GM21447 (cell line): ENCODE results near the gene FBXO22.

Experiments used
- ATAC-seq: cut with Tn5 transposase; IDR thresholded peaks from one replicate; pipeline ENCODE4 v1.9.1; 2021; ENCODE audit not compliant: unreplicated experiment

The FBXO22 gene

DNA sequence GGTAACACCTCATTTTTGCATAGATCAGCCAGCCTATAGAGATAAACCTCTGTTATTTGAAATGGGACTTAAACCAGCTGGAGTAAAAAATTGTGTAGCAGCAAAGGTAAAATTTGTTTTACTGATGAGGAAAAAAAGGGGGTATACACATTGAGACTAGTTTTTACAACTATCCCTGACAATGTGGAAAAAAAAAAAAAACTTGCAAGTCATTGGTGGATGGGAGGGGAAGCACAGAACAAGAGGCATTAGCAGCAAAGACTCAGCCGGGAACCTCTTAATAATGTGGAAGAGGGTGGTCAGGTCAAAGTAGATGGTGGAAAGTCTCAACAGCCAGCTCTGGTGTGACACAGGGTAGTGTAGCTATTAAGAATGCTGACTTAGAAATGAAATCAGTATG is 14.5 kb downstream of the FBXO22 start:
- no peak for ATAC-seq

DNA sequence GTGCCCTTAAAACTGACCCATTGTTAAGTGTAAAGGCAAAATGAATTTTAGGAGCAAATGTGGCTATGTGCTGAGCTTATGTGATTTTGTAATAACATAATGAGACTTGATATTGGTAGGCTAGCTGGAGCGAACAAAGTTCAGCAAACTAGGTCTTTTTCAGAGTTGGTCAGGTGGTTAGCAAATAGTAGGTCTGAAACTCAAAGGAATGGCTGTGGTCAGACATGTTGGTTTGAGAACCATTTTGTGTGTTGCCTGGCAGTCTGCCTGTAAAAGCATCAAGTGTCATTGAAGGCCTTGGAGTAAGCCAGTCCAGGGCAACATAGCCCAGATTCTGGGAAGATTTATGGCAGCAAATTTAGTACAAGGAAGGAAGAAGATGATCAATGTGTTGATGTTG is 16.4 kb downstream of the FBXO22 start:
- no peak for ATAC-seq

DNA sequence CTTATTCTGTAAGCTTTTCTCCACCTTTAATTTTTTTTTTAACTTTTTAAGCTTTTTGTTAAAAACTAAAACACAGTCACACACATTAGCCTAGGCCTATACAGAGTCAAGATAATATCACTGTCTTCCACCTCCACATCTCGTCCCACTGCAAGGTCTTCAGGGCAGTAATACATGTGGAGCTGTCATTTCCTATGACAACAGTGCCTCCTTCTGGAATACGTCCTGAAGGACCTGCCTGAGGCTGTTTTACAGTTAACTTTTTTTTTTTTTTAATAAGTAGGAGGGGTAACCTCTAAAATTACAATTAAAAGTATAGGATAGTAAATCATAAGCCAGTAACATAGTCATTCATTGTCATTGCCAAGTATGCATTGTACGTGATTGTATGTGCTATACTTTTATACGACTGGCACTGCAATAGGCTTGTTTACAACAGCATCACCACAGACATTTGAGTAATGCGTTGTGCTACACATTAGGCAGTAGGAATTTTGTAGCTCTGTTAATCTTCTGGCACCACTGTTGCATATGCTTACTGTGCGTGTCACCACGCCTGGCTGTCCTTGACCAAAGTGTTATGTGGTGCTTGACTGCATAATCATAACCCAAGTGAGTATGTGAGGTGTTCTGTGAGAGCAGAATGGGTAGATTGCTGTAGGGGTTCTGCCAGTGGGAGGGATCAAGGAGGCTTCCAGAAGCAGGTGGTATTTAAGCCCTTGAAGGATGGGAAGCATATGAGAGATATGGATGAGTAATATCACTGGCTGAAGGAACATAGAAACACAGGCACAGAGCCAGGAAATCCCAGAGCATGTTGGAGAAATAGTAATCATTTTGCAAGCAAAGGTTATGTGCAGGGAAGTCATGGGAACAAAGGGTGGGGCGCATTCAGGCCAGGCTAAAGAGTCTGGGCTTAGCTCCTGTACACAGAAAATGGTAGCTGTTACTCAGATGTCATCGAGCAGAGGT is 18.3 kb downstream of the FBXO22 start:
- no peak for ATAC-seq

DNA sequence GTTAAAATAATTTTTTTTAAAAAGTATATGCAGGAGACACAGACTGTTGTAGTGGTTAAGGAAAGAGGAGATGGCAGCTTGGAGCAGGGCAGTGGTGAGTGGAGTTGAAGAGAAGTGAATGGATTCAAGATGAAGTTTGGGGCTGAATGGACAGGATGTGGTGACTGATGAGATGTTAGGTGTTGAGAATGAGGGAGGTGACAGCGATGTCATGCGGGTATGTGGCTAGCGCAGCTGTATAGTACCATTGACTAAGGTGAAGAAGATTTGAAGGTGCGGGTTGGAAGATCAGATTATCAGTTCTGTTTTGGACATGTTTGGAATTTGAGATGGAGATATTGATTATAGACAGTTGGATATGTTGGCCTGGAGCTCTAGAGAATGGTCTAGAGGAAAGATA is 20.1 kb downstream of the FBXO22 start:
- no peak for ATAC-seq

DNA sequence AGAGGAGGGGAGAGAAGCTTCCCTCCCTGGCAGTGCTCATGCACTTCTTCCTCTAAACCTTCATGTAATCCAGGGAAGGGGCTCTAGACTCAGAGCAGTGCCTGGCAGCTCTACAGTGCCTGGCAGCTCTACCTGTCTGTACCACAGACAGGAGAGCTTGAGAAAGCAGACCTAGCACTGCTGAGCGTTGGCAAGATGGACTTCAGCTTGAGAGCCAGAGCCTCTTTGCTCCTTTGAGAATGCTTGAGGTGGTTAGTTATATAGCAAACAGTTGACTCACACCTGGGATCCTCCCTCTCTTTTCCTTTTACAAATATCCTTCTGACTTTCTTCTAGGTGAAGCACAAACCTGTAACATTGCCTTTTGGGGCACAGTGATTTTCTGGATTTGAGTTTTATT is 20.9 kb downstream of the FBXO22 start:
- ATAC-seq: no peak

DNA sequence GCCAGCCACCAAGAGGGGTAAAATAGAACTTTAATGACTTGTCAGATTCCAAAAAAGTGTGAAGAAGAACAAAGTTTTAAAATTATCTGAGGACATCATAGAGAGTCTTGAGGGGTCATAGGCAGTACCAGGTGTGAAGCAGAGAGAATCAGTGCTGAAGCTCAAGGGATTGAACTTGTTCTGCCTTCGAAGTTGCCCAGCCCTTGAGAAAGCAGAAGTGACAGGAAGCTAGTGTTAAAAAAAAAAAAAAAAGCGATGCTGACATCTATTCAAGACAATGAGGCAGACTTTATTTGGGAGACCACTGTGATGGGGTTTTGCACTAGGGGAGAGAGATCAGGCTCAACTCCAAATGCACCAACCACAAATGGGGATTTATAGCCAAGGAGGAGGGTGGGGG is 21.8 kb downstream of the FBXO22 start:
- no peak for ATAC-seq

DNA sequence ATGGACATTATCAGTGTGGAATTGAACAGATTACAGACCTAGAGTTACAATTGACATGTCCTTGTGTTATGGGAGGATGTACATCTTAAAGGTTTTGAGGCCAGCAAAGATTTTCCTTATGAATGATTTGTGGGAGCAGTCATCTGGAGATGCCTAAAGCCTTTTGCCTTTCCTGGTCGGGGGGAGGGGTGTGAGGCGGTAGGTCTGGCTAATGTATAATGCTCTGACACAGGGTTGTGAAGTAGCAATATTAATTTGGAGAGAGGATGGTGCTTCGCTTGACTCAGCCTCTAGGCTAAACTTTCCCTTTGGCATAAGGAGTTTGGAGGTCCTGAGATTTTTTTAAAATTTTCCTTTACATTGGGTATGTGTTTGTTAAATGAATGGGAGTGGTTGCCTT is 23.3 kb downstream of the FBXO22 start:
- no peak for ATAC-seq

DNA sequence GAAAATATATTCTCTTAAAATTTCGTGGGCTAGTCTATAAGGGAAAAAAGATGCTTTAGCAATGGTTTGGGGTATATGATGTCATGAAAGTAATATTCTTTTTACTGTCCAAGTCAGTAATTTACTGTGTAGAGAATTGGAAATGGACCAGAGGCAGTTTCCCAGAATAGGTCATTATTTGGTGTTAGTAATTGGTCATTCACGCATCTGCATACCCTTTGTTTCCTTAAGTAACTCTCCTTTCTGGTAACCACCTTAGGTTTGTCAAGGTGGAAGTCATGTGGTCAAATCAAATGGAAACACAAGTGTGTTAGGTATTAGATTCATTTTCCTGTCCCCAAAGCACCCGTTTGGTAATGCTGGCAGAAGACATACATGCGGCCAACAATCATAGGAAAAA is 23.9 kb downstream of the FBXO22 start:
- no peak for ATAC-seq

DNA sequence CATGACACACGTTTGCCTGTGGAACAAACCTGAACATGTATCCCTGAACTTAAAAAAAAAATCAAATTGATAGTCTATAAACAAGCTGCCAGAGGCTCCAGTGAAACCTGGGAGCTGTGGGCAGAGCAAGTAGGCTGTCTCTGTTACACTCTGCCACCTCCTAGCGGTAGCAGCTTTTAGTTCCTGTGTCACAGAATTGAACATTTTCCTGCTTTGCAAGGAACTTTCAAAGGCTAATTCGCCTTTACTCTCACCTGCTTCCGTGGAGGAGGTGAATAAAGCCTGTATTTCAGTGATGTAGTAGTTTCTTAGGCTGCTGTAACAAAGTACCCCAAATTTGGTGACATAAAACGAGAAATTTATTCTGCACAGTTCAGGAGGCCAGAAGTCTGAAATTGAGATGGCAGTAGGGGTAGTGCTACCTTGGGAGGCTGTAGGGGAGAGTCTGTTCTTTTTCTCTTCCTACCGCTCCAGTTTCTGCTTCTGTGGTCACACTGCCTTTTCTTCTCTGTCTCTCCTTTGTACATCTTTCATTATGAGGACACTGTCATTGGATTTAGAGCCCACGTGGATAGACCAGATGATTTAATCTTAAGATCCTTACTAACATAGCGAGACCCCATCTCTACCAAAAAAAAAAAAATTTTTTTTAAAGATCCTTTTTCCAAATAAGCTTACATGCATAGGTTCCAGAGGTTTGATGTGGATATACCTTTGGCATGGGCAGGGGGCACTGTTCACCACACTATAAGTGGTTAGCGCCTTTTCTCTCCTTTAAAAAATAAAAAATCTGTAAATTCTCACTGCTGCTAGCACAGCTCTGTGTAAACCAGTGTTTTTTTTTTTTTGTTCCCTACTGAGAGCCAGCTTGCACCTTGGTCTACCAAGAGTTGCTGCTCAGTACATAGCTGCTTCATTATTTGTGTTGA is 25.3 kb downstream of the FBXO22 start:
- no peak for ATAC-seq

DNA sequence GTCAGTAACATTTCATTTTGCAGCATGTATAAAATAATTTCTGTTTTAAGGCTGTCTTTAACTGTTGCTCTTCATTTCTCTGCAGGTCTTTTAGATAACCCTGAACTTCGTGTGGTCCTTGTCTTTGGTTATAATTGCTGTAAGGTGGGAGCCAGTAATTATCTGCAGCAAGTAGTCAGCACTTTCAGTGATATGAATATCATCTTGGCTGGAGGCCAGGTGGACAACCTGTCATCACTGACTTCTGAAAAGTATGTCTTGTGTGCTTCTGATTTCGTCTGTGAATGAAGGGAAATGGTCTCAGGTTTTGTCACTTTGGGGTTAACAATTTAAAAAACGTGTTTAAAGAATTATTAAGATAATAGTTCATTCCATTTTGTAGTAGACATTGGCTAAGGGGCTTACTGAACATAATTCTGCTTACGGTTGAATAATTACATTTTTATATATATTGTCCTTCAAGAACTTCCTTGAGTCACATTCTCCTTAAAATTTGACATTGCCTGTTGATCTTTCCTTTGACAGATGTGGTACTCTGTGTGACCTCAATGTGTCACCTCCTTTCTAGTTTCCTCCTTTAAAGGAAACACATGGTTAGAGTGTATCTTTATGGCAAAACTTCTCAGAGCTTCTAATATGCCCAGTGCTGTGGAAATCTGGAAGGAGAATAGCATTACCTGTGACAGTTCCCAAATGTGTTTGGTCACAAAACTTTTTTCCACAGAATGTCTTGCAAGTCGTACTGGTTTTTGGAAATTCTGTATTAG is 26.3 kb downstream of the FBXO22 start:
- ATAC-seq: no peak

DNA sequence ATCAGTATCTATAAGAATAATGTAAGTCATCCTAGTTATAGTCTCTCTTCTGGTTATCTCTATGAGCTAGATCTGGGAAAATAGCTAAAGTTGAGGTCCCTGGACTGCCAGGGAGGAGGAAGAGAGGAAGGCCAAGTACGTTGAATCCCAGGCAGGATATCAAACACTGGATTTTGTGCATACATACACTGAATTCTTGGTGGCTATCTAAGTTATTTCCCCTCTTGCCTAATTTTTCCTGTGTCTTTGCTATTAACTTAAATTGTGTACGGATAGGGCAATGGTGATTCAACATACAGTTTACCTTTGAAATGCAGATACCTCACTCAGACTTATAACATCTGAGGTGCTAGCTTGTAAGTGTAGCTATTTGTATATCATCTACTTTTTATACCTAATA is 27.2 kb downstream of the FBXO22 start:
- ATAC-seq: no peak

DNA sequence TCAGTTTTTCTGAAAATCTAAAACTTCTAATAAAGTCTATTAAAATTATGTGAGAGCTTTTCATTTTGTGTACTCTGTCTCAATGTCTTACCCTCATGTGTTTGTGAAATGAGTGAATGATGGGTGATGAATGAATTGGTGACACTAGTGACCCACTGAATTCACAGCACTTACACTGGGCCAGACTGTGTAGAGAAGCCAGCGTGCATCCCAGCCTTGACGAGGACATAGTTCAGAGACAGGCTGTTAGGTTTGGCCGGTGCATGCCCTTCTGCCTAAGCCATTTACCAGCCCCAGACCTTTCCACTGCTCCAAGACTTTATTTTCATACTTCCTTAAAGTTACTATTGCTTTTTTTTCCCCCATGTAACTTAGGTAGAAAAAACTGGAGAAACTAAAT is 38.8 kb downstream of the FBXO22 start:
- no peak for ATAC-seq

DNA sequence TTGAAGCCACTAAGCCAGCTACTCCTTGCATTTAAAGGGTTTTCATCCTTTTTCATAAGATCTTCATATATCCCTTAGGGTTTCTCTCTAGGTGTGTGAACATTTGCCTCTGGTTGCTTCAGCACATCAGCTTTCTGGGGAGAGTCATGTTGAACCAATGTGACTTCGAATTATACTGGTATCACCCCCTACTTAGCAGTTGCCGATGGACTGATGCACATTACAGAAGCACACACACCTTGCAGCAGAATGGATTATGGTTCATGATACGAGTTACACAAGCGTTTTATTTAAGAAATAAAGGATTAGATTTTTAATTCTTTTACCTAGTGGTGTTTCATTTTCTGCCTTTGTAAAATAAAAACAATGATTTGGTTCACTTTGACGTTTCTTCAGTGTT is 39.6 kb downstream of the FBXO22 start:
- no peak for ATAC-seq

DNA sequence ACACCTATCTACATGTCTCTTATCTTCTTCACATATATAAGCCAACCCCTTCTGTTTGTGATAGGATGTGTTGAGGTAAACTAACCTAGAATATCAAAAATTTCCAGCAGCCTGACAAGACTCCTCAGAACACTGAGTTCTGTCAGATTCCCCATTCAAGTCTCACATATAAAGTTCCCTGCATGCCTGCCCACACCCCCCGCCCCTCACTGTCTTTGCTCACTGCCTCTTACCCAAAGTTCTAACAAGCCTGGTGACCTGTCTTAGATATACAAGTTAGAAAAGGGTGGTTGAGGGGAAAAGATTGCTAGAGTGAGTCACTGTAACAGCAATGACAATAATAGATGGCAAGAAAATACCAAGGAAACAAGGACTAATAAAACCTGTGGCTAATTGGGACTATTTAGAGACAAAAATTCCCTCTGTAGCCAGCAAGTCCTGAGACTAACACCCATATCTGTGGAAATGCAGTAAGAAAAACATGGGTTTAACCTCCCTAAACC is 40.1 kb downstream of the FBXO22 start:
- ATAC-seq: no peak

DNA sequence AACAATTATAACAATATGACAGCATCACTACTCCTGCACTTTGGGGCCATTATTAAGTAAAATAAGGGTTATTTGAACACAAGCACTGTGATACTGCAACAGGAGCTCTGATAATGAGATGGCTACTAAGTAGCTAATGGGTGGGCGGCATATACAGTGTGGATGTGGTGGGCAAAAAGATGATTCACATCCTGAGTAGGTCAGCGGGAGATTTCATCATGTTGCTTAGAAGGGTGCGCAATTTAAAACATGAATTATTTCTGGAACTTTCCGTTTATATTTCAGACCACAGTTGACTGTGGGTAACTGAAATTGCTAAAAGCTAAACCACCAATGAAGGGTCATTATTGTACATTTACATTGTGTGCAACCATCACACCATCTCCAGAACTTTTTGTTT is 42.3 kb downstream of the FBXO22 start:
- no peak for ATAC-seq

DNA sequence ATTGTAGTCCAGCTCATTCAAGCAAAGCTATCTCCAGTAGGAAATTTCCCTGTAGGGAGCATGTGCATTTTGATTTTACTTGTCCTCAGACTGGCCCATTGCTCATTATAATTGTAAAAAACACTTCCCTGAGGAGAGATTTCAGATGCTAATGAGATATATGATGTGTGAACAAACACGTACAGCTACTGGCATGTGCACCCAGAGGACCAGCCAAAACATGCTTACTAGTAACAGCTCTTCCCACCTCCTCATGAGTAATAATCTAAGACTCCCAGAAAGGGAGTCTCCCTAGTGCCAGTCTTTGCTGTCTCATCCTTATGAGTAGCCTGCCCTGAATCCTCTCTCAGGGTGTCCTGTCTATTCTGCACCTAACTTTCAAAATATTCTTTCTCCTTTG is 43.4 kb downstream of the FBXO22 start:
- no peak for ATAC-seq

DNA sequence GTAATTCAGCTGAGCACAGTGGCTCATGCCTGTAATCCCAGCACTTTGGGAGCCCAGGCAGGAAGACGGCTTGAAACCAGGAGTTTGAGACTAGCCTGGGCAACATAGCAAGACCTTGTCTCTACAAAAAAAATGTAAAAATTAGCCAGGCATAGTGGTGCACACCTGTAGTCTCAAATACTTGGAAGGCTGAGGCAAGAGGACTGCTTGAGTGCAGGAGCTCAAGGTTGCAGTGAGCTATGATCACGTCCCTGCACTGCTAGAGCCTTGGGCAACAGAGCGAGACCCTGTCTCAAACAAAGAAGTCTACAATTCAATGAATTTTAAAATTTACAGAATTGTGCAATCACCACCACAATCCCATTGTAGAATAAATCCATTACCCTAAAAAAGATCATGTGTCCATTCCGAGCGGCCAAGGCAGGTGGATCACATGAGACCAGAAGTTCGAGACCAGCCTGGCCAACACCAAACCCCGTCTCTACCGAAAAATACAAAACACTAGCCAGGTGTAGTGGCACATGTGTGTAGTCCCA is 45.2 kb downstream of the FBXO22 start:
- ATAC-seq: no peak

DNA sequence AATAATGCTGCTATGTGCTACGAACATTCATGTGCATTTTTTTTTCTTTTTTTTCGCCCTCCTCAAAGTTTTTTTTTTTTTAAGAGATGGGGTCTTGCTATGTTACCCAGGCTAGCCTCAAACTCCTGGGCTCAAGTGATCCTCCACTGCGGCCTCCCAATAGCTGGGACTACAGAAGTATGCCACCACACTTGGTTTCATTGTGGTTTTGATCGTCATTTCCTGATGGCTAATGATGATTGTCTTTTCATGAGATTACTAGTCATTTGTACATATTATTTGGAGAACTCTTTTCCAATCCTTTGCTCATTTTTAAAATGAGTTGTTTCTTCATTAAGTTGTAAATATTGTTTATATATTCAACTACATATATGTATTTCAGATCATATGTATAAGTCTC is 48.8 kb downstream of the FBXO22 start:
- ATAC-seq: no peak

DNA sequence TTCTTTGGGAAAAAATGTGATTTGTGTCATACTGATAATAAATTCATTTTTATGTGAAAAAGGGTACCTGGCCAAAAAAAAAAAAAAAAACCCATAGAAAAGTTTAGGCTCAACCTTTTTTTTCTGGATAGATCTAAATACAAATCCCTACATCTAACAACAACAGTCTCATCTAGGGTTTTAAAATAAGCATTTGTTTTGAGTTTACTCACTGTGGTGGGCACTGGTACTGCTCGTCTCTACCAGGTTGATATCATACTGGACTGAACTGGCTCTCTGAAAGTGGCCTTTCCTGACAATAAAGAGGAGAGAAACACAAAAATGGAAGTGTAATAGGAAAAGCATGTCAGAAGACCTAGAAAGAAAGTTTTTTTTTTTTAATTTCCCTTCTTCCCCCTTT is 52.0 kb downstream of the FBXO22 start:
- no peak for ATAC-seq

DNA sequence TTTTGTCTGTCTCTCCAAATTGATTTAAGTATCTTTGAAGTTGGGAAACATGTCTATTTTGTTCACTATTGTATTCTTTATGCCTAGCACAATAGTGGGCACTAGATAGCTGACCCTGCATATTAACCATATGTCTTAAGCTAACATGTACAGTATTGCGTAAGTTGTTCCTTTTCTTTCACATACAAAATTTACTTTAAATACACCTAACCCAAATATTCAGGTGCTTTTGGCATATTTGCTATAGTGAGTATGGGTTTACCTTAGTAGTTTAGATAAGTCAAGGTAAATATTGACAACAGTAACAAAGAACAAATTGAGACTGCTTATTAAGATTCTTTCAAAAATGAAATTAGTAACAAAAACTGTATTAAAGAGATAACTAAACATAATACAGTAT is 57.7 kb downstream of the FBXO22 start:
- no peak for ATAC-seq

DNA sequence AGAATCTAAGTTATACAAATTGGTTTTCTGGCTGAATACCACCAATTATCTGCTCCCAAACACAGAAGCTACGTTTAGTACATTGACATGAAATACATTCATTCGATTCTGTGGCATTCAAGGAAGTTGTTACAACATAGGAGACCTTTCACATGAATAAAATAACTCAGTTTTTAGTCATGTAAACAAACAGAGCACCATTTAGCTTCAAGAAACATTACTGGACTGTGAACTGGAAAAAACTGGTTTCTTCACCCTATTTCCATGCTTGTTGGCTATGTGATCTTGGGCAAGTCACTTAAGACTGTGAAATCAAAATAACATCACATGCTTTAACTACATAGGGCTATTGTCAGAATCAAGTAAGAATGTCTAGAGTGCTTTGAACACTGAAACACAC is 62.4 kb downstream of the FBXO22 start:
- no peak for ATAC-seq
